SK-N-MC (cell line): ENCODE measurements around the gene OSTN.

Experiments
- DNase-seq: peaks from one replicate; pipeline ENCODE4 v3.0.0-alpha.2; 2011; ENCODE audit warnings: low read depth, low spot score
- H3K27ac ChIP-seq: fragments of 200-600 bp; sonication (generic); 2 replicates; pipeline ENCODE4 v1.5.1; 2016; ENCODE audit warnings: mixed run types
- H3K36me3 ChIP-seq: fragments of 200-600 bp; sonication (generic); 2 replicates; pipeline ENCODE4 v1.6.1; 2017; ENCODE audit warnings: antibody characterized with exemption, low read length, mixed read lengths; ENCODE audit not compliant: insufficient read depth
- H3K4me3 ChIP-seq: fragments of 200-600 bp; sonication (generic); 2 replicates; pipeline ENCODE4 v1.5.1; 2016
- H3K9ac ChIP-seq: fragments of 200-600 bp; sonication (generic); 2 replicates; pipeline ENCODE4 v1.8.0; 2017; ENCODE audit warnings: mixed run types, mixed read lengths; ENCODE audit not compliant: insufficient read length
- H3K9me3 ChIP-seq: fragments of 200-600 bp; sonication (generic); 2 replicates; pipeline ENCODE4 v1.6.1; 2017; ENCODE audit warnings: low read depth, mild to moderate bottlenecking, antibody characterized with exemption, low read length, moderate library complexity, mixed read lengths
- EZH2 ChIP-seq: fragments of 200-600 bp; sonication (generic); IDR thresholded peaks from one replicate; pipeline ENCODE4 v1.6.1; 2017; ENCODE audit warnings: antibody characterized with exemption
- FOXP2 ChIP-seq: optimal IDR thresholded peaks from 2 replicates; pipeline ENCODE3; 2011; ENCODE audit warnings: mild to moderate bottlenecking, moderate library complexity; ENCODE audit not compliant: insufficient read depth; ENCODE audit errors: extremely low read length, control extremely low read depth
- POLR2AphosphoS5 ChIP-seq: IDR thresholded peaks from 2 replicates; pipeline ENCODE4 v1.6.1; 2012; ENCODE audit warnings: mild to moderate bottlenecking, low read depth, low read length, borderline replicate concordance

Gene OSTN

DNA sequence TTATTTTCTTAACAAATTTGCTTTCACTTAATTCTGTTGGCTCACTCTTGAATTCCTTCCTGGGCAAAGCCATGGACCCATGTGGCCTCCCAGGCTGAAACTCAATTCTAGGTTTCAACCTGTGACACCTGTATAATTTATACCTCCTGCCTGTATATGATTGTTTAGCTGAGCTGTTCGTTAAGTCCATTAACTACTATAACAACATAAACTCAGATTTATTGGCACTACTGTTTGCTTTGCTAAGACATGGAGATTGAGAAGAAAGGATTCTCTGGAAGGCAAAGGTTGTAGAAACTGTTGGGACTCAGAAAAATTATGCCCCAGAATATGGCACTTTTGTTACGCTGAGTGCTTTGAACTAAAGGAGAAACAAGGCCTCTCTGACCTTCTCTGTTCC is 103.4 kb downstream of the OSTN start:
- no peaks in the 10 kb centered on the region for H3K36me3 ChIP-seq
- no peak overlapping the region for H3K27ac ChIP-seq
- no peak overlapping the region for H3K9ac ChIP-seq
- TF ChIP-seq FOXP2 (no peak), POLR2AphosphoS5 (no peak), EZH2 (no peak)
- DNase-seq: no peak
- H3K9me3 ChIP-seq: no peaks in the 10 kb centered on the region
- no peak overlapping the region for H3K4me3 ChIP-seq

DNA sequence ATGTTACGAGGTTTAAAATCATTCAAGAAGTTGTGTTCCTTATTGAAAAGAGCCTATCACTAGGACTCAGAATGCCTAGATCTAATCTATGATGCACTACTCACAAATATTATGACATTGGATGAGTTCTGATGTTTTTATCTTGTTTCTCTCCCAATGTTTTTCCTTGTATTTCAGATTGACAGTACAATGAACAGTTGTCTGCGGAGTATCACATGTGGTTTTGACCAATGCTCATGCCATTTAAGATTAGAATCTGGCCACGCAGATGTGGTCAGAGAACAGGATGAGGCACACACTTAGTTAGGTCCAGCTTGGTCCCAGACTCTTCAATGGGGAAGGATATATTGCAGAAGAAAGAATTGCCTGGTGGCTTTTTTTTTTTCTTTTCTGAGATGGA is 104.6 kb downstream of the OSTN start:
- TF ChIP-seq FOXP2 (no peak), POLR2AphosphoS5 (no peak), EZH2 (no peak)
- H3K36me3 ChIP-seq: no peaks in the 10 kb centered on the region
- H3K9me3 ChIP-seq: no peaks in the 10 kb centered on the region
- H3K4me3 ChIP-seq: no peak overlapping the region
- H3K27ac ChIP-seq: no peak overlapping the region
- H3K9ac ChIP-seq: no peak overlapping the region
- no peak for DNase-seq

GRCh38 chr3:191306428-191306827 is 107.4 kb downstream of the OSTN start:
- Histone ChIP-seq H3K4me3 (no peak overlapping the region), H3K9ac (no peak overlapping the region), H3K9me3 (no peaks in the 10 kb centered on the region), H3K36me3 (no peaks in the 10 kb centered on the region), H3K27ac (no peak overlapping the region)
- no peak for DNase-seq
- TF ChIP-seq FOXP2 (no peak), EZH2 (no peak), POLR2AphosphoS5 (no peak)

GRCh38 chr3:191307341-191307740 is 108.3 kb downstream of the OSTN start:
- no peak for TF ChIP-seq POLR2AphosphoS5
- no peak for TF ChIP-seq FOXP2
- TF ChIP-seq EZH2: no peak
- H3K9ac ChIP-seq: no peak overlapping the region
- DNase-seq: no peak
- no peak overlapping the region for H3K27ac ChIP-seq
- no peaks in the 10 kb centered on the region for H3K9me3 ChIP-seq
- no peaks in the 10 kb centered on the region for H3K36me3 ChIP-seq
- H3K4me3 ChIP-seq: no peak overlapping the region

DNA sequence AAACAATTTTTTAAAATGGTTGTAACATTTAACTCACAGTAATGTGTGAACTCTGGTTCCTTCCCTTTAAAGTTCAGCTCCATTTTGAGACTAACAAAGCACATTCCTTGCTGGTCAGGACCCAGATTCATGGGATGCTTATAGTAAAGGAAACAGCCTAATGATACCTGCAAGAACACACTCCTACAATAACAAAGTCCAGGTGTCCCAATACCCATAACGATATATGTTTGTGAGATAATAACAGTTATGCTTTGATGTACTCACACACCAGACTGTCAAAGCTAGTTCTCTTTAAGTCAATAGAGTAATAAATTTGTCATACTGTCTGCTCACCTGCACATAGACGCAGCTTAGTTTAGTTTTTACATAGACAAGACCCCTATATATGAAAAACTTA is 114.3 kb downstream of the OSTN start:
- DNase-seq: no peak
- Histone ChIP-seq H3K9me3 (no peaks in the 10 kb centered on the region), H3K36me3 (no peaks in the 10 kb centered on the region), H3K9ac (no peak overlapping the region), H3K4me3 (no peak overlapping the region), H3K27ac (no peak overlapping the region)
- no peak for TF ChIP-seq EZH2
- TF ChIP-seq FOXP2: no peak
- no peak for TF ChIP-seq POLR2AphosphoS5

DNA sequence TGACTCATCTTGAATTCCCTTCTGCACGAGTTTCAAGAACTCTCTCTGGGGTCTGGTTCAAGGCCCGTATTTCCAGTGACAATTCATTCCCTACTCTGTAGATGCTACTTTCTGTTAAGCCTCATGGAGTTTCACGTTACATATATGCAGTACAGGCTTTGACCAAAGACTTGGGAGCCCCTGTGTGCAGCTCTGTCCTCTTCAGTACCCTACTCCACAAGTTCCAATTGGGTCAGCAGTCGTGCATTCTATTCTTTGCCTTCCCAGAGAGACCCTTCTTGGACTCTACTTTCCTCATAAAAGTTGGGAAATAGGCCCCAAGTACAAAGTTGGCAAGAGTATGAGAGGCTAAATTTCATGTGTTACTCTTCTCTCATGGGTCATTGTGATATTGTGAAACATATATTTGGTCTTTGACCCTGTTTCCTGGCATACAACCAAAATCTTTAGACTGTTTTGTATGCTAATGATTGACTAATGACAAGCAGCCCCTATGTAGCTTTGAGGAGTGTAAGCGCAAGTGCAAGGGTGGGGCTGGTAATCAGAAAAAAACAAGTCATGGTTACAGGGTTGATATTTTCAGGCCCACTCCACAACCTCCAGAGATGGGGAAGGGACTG is 115.2 kb downstream of the OSTN start:
- Histone ChIP-seq H3K36me3 (no peaks in the 10 kb centered on the region), H3K4me3 (no peak overlapping the region), H3K9ac (no peak overlapping the region), H3K27ac (no peak overlapping the region), H3K9me3 (no peaks in the 10 kb centered on the region)
- DNase-seq: no peak
- TF ChIP-seq EZH2 (no peak), POLR2AphosphoS5 (no peak), FOXP2 (no peak)
